Measurements from ENCODE around the gene ANKRD9. TPM values are rescaled to one million over a fixed set of nuclear protein-coding genes. Genes with fewer than 3 reads are reported as not detected.

ANKRD9 gene
- total and polyA plus RNA-seq, 2 of the 13 experiments (the other 11 are each of a cell fraction or from before 2014, with no cell fraction given): 10.0 to 15.0 TPM

DNA sequence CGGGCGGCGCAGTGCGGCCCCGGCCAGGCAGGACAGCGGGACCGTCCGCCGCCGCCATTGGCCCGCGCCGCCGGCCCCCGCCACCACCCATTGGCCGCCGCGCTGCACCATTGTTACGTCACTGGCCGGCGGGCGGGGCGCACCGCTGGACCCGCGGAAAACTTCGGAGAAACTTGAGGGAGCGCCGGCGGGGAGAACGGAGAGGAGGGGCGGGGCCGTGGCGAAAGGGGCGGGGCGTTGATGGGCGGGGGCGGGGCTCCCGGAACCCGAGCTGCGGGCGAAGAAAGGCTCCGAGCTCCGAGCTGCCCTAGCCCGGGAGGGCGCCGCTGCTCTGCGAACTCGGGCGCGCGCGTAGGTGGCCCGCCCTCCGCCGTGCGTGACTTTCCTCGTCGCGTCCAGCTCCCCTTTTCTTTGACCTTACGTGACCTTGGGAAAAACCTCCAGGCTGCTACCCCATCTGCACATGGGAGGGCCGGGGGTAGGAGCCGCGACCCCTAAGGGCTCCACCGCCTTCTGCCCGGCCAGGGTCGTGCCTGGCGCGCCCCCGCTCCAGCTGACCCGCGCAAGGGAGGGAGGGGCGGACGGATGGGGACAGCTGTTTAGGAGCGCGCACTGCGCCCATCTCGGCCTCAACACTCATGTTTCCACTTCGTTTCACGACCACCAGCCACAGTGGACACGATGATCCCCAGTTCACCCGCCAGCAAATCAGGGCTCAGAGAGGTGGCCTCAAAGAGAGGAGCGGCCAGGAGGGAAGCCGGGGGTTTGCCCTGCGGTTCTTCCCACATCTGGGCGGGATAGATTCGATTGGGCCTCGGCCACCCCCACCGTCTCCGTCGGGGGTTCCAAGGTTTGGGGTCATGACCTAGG, at the start of gene ANKRD9 (continued):
- TF ChIP-seq ONECUT2 (CRISPR knock-in tag; IDR thresholded peaks at IDR 0.05) (no peak), TAF1 (CRISPR knock-in tag; IDR thresholded peaks at IDR 0.05) (0 out of 2 replicates have a peak, but pooled peaks have one; percentile 41), ZNF670 (CRISPR knock-in tag; IDR thresholded peaks at IDR 0.05; ENCODE audit: borderline replicate concordance) (no peak), TEAD3 (CRISPR knock-in tag; optimal IDR thresholded peaks at IDR 0.05; ENCODE audit: borderline replicate concordance) (no peak), SP5 (CRISPR knock-in tag; IDR thresholded peaks at IDR 0.05; ENCODE audit: borderline replicate concordance, low read depth) (peak; percentile 60), ZNF687 (CRISPR knock-in tag; IDR thresholded peaks at IDR 0.05) (peak; percentile 60), PAWR (CRISPR knock-in tag; IDR thresholded peaks at IDR 0.05; ENCODE audit: borderline replicate concordance) (no peak), ZBTB7A (CRISPR knock-in tag; IDR thresholded peaks at IDR 0.05) (peak; percentile 87; the same call in 1 of the 2 replicates), ZNF382 (CRISPR knock-in tag; IDR thresholded peaks at IDR 0.05; ENCODE audit: borderline replicate concordance) (no peak), TFDP2 (CRISPR knock-in tag; IDR thresholded peaks at IDR 0.05) (peak; percentile 57), AGO2 (optimal IDR thresholded peaks at IDR 0.05; ENCODE audit: low read depth, low read length) (peak; percentile 28), GATAD1 (CRISPR knock-in tag; IDR thresholded peaks at IDR 0.05) (no peak), ZNF564 (CRISPR knock-in tag; IDR thresholded peaks at IDR 0.05) (no peak), HMG20A (CRISPR knock-in tag; IDR thresholded peaks at IDR 0.05; ENCODE audit: borderline replicate concordance) (no peak), ZNF143 (CRISPR knock-in tag; IDR thresholded peaks at IDR 0.05) (no peak), ZMYM3 (CRISPR knock-in tag; IDR thresholded peaks at IDR 0.05) (no peak), POGK (CRISPR knock-in tag; conservative IDR thresholded peaks at IDR 0.05) (no peak), FOXP1 (IDR thresholded peaks at IDR 0.05) (no peak), FOXP1 (CRISPR knock-in tag; IDR thresholded peaks at IDR 0.05) (no peak), ZNF292 (CRISPR knock-in tag; IDR thresholded peaks at IDR 0.05; ENCODE audit: borderline replicate concordance, low read depth) (no peak; the same call in 1 of the 2 replicates), ZFP36 (IDR thresholded peaks at IDR 0.05; ENCODE audit: borderline replicate concordance, low read depth, low read length, partially characterized antibody) (no peak), CENPT (CRISPR knock-in tag; IDR thresholded peaks at IDR 0.05; ENCODE audit: low read depth) (no peak), ZNF83 (CRISPR knock-in tag; IDR thresholded peaks at IDR 0.05; ENCODE audit: borderline replicate concordance) (no peak)
- TF ChIP-seq, protein P1, sequence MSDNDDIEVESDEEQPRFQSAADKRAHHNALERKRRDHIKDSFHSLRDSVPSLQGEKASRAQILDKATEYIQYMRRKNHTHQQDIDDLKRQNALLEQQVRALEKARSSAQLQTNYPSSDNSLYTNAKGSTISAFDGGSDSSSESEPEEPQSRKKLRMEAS (IDR thresholded peaks at IDR 0.05): peak; percentile 16; the same call in 1 of the 2 replicates
